Right ventricle myocardium inferior (tissue), 1 donor: ENCODE data around the gene RARA. TPM values are rescaled to one million over a fixed set of nuclear protein-coding genes. Genes with fewer than 3 reads are reported as not detected.

ENCODE experiments used
- ATAC-seq: fragments of 200-7000 bp; cut with Tn5 transposase; one replicate; pipeline ENCODE4 v1.9.1; 2020; ENCODE audit warnings: mild to moderate bottlenecking, moderate library complexity
- DNase-seq: peaks from one replicate; pipeline ENCODE4 v3.0.0; 2021; ENCODE audit errors: missing footprints
- intact Hi-C: fragments of 100-400 bp; cut with DNase I; formaldehyde crosslinking; loops from one replicate; pipeline ENCODE4 v1.11.0; 2022
- total RNA-seq: library from RNA; stranded (reverse); fragmentation: NEBNext Ultra II Directional; extraction: Animal tissue kit (Norgen Biotek cat#: 25700); gene quantifications from one replicate; pipeline ENCODE4 v1.2.1, GENCODE V29; 2021
- donor health status: DM: no; HTN: yes; CAD: no; lungs with severe emphysema.

RARA gene
- total RNA-seq, 1 donor from 2014 or later = 17.9 TPM

GRCh38 chr17:40338058-40338457 is 29.1 kb downstream of the RARA start:
- ATAC-seq (no peak), DNase-seq (peak; percentile 73)
- intact Hi-C loops = no loop called here

- DNase-seq (peak; percentile 67), ATAC-seq (no peak)
- intact Hi-C loops = no loop called here
These were observed 30.1 kb downstream of the RARA start for GRCh38 chr17:40338941-40339649.

GRCh38 chr17:40340327-40340726 is 31.3 kb downstream of the RARA start:
- ATAC-seq (no peak), DNase-seq (no peak)
- intact Hi-C loops = loop anchor here (10.0 kb wide), 1 partner anchor 236 kb away; the partner anchor contains the start of gene NR1D1

GRCh38 chr17:40340880-40341807 is 32.2 kb downstream of the RARA start:
- ATAC-seq (peak; percentile 84), DNase-seq (peak; percentile 98)
- intact Hi-C loops = loop anchor here (1.0 to 10.0 kb wide), 2 partner anchors 10 to 236 kb away; partner anchors contain the start of gene NR1D1

- ATAC-seq (peak; percentile 77), DNase-seq (peak; percentile 95)
- intact Hi-C loops = loop anchor here (1.0 to 10.0 kb wide), 2 partner anchors 11 to 237 kb away; partner anchors contain the start of gene NR1D1
These were observed 33.0 kb downstream of the RARA start for GRCh38 chr17:40341808-40342503.

- intact Hi-C loops = loop anchor here (10.0 kb wide), 1 partner anchor 238 kb away; the partner anchor contains the start of gene NR1D1
These were observed 33.7 kb downstream of the RARA start for GRCh38 chr17:40342504-40343218.

GRCh38 chr17:40343219-40344119 is 34.5 kb downstream of the RARA start:
- DNase-seq (peak; percentile 76), ATAC-seq (no peak)
- intact Hi-C loops = loop anchor here (2.0 to 10.0 kb wide), 2 partner anchors 21 to 239 kb away; partner anchors contain the start of gene NR1D1

More at GRCh38 chr17:40342504-40343218, 33.7 kb downstream of the RARA start:
- ATAC-seq (no peak), DNase-seq (peak; percentile 72)

GRCh38 chr17:40344421-40345160 is 35.6 kb downstream of the RARA start:
- peak; percentile 64 for DNase-seq
- intact Hi-C loops = loop anchor here (2.0 to 10.0 kb wide), 2 partner anchors 22 to 240 kb away; partner anchors contain the start of gene NR1D1
- peak; percentile 0 for ATAC-seq

- peak; percentile 22 for ATAC-seq
- DNase-seq = peak; percentile 90
- intact Hi-C loops = loop anchor here (2.0 to 10.0 kb wide), 2 partner anchors 23 to 241 kb away; partner anchors contain the start of gene NR1D1
These were observed 36.4 kb downstream of the RARA start for GRCh38 chr17:40345161-40345993.

GRCh38 chr17:40345994-40346764 is 37.2 kb downstream of the RARA start:
- DNase-seq (no peak), ATAC-seq (no peak)
- intact Hi-C loops = loop anchor here (2.0 to 10.0 kb wide), 3 partner anchors 15 to 241 kb away; partner anchors contain the start of gene NR1D1

GRCh38 chr17:40346765-40347158 is 37.8 kb downstream of the RARA start:
- ATAC-seq = no peak
- no peak for DNase-seq
- intact Hi-C loops = loop anchor here (2.0 to 10.0 kb wide), 2 partner anchors 16 to 242 kb away; partner anchors contain the start of gene NR1D1

GRCh38 chr17:40347319-40348135 is 38.5 kb downstream of the RARA start:
- ATAC-seq = no peak
- intact Hi-C loops = loop anchor here (2.0 to 10.0 kb wide), 3 partner anchors 17 to 243 kb away; partner anchors contain the start of gene NR1D1
- no peak for DNase-seq

GRCh38 chr17:40348136-40348504 is 39.1 kb downstream of the RARA start:
- DNase-seq (no peak), ATAC-seq (no peak)
- intact Hi-C loops = loop anchor here (2.0 to 10.0 kb wide), 2 partner anchors 37 to 243 kb away; partner anchors contain the start of gene NR1D1
